GM21447 (cell line): ENCODE data around the gene TRIM14.
A peak's percentile ranks its signal among the peaks of the same experiment; 100 is the strongest.

Source experiments
- ATAC-seq: cut with Tn5 transposase; IDR thresholded peaks from one replicate; pipeline ENCODE4 v1.9.1; 2021; ENCODE audit not compliant: unreplicated experiment

The TRIM14 gene, protein sequence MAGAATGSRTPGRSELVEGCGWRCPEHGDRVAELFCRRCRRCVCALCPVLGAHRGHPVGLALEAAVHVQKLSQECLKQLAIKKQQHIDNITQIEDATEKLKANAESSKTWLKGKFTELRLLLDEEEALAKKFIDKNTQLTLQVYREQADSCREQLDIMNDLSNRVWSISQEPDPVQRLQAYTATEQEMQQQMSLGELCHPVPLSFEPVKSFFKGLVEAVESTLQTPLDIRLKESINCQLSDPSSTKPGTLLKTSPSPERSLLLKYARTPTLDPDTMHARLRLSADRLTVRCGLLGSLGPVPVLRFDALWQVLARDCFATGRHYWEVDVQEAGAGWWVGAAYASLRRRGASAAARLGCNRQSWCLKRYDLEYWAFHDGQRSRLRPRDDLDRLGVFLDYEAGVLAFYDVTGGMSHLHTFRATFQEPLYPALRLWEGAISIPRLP

DNA sequence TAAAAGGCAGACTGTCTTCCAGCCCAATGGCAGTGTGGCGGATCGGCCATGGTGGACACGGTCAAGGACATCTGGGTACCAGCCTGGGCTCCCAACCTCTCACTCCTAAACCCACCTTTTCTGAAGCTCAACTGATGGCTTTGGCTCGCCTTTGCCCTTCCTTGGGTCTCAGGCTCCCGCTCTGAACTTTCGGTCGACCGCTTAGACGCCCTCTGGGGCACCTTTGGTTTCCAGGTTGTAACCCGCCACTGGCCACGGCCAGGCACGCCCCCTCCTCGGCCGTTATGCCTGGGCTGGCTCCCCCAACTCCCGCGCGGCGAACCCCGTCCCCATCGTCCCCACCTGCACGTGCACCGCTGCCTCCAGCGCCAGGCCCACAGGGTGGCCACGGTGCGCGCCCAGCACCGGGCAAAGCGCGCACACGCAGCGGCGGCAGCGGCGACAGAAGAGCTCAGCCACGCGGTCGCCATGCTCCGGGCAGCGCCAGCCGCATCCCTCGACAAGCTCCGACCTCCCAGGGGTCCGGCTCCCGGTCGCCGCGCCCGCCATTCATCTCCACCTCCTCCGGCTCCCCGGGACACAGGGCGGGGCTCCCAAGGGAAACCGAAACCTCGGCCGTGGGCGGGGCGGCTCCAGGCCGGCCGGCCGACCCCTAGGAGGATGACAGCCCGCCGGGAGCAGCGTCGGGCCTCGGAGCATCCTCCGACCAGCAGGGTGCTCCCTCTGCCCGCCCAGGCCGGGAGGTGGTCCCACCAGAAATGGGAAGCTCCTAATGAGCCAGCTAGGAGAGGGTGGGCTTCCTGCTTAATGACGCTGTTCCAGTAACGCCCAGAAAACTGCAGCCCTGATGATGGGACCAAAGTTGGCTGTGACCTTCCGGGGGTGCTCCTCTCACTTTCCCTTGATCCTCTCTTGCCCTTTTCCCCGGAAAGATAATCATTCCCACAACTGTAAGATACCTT is at the start of gene TRIM14:
TSS of gene TRIM14 (minus strand) at position 583 of the 962 bp plus-strand sequence. CDS start at position 549, 34 bp downstream.
- peak; percentile 65 for ATAC-seq

- no peak for ATAC-seq
Observed at GRCh38 chr9:98168153-98168780, 49.2 kb upstream of the TRIM14 start.

DNA sequence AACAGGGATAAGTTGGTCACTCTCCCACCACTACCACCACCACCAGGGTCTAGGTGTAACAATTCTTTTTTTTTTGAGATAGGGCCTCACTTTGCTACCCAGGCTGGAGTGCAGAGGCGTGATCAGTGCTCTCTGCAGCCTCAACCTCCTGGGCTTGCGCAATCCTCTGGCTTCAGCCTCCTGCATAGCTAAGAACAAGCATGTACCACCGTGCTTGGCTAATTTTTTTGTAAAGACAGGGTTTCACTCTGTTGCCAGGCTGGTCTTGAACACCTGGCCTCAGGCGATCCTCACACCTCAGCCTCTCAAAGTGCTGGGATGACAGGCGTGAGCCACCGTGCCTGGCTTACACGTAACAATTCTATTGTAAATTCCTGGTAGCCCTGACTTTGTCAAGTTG is 45.9 kb upstream of the TRIM14 start:
- no peak for ATAC-seq

GRCh38 chr9:98162613-98163012 is 43.6 kb upstream of the TRIM14 start:
- ATAC-seq, result no peak

- ATAC-seq, result no peak
Observed at GRCh38 chr9:98161851-98162250, 42.8 kb upstream of the TRIM14 start.

- ATAC-seq, result no peak
Observed at GRCh38 chr9:98159790-98160189, 40.8 kb upstream of the TRIM14 start.

- ATAC-seq, result no peak
Observed at GRCh38 chr9:98159301-98159700, 40.3 kb upstream of the TRIM14 start.

- no peak for ATAC-seq
Observed at GRCh38 chr9:98158071-98158831, 39.2 kb upstream of the TRIM14 start.

GRCh38 chr9:98157372-98157771 is 38.4 kb upstream of the TRIM14 start:
- ATAC-seq, result no peak

GRCh38 chr9:98154678-98155077 is 35.7 kb upstream of the TRIM14 start:
- ATAC-seq, result no peak

- no peak for ATAC-seq
Observed at GRCh38 chr9:98152526-98152925, 33.5 kb upstream of the TRIM14 start.

- ATAC-seq, result no peak
Observed at GRCh38 chr9:98150721-98151120, 31.7 kb upstream of the TRIM14 start.

DNA sequence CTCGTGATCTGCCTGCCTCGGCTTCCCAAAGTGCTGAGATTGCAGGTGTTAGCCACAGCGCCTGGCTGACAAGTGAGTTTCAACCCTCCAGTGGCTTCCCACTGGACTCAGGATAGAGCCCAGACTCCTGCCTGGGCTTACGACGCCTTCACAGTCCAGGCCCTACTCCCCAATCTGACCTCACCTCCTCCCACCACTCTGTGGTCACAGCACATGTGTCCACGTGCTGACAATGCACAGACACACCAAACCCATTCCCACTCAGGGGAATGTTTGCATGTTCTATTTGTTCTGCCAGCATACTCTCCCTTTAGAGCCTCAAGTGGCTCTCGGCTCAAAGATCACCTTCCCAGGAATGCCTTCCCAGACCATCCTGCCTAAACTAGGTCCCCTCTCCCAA is 31.1 kb upstream of the TRIM14 start:
- no peak for ATAC-seq

DNA sequence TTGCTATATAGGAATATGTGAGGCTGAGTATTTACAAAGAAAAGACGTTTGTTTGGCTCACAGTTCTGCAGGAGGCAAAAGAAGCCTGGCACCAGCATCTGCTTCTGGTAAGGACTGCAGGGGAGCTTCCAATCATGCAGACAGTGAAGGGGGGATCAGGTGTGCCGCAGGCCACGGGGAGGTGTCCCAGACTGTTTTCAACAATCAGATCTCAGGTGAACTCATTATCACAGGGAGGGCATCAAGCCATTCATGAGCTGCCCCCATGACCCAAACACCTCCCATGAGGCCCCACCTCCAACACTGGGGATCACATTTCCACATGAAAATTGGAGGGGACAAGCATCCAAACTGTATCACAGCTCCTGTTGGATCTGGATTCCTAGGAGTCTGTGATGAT is 30.4 kb upstream of the TRIM14 start:
- no peak for ATAC-seq

GRCh38 chr9:98148486-98148885 is 29.5 kb upstream of the TRIM14 start:
- no peak for ATAC-seq

DNA sequence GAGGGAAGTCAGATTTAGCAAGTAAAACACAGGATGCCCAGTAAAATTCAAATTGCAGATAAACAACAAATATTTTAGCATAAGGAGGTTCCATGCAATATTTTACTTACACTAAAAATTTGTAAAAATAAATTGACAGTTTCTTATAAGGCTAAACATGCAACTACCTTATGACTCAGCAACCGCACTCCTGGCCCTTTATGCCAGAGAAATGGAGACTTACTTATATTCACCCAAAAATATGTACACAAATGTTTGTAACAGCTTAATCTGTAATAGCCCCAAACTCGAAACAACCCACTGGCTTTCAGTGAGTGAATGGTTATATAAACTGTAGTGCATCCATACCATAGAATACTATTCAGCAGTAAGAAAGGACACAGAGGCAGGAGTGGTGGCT is 28.6 kb upstream of the TRIM14 start:
- ATAC-seq, result no peak

- peak; percentile 43 for ATAC-seq
Observed at GRCh38 chr9:98146101-98146991, 27.3 kb upstream of the TRIM14 start.

GRCh38 chr9:98144631-98145030 is 25.6 kb upstream of the TRIM14 start:
- no peak for ATAC-seq

GRCh38 chr9:98144076-98144475 is 25.1 kb upstream of the TRIM14 start:
- ATAC-seq, result no peak
